HG03280 (cell line): ENCODE results near the gene DCTN2.
"Not testable (repeated sequence)": the region's sequence is repeated elsewhere in the genome, so short reads cannot be mapped to it uniquely, and the experiment has no call there.

Experiments used
- ATAC-seq: cut with Tn5 transposase; IDR thresholded peaks from one replicate; pipeline ENCODE4 v1.9.1; 2021; ENCODE audit warnings: mild to moderate bottlenecking, moderate library complexity; ENCODE audit not compliant: unreplicated experiment

DCTN2 gene

DNA sequence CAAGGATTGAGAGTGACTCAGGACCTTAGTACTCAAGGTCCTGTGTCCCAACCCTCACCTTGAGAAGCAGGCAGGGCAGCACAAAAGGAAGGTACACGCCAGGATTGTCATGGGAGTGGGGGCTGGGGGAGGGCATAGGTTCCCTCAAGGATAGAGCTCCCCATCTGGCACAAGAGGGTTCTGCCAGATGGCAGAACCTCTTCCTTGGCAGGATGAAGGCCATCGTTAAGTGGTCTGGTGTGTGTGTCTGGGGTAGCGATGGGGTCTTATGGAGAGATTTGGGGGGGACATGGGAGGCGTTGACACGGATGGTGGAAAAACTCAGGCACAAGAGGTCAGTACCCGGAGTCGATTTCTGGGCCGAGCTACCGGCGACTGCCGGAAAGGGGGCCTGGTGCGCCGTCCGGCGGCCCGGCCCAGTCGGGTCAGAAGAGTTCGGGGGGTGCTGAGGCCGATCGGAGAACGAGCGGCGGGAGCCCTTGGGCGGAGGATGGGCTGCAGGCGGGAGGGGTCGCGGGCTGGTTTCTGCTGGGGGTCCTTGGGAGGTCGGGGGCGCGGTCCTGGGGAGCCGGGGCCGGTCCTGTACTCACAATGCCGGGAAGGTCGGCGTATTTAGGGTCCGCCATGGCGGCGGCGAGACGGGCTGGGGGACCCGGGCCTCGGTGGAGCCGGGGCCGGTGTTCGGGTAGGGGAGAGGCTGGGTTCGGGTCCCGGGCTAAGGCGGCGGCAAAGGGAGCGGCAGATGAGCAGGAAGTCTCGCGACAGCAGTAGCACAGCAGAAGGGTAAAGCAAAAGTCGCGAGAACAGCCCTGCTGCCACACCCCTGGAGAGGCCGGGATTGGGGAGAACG lies at the start of gene DCTN2:
DCTN2 (minus strand) TSS at position 755 of the 850 bp plus-strand sequence; CDS start at position 626, 129 bp downstream.
- peak; percentile 98 for ATAC-seq

GRCh38 chr12:57593187-57593586 lies 46.2 kb upstream of the DCTN2 start:
- no peak for ATAC-seq

- ATAC-seq, result no peak
These were observed 45.7 kb upstream of the DCTN2 start for GRCh38 chr12:57592551-57593165.

DNA sequence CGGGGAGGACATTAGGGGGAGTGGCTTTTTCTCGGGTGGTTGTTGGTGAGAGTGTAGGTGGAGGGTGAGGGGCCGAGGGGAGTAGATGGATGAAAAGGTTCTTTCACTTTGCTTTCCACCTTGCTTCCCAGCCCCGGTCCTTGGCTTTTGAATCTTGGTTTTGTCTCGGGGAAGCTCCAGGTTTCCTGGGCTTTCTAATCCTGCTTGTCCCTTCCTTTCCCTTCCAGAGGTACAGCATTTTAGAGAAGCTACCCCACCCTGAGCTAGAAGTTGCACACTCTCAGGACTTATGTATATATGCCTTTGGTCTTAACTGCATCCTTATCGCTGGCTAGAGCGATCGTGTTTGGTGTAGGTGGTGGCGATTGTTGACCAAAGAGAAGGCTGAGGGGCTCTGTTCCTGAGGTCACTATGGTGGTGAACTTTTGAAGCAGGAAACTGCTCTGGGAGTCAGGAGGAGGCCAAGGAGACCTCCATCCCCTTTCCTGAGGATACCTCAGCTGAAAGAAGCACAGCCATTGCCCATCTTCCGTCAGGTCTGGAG lies 44.9 kb upstream of the DCTN2 start:
- no peak for ATAC-seq

DNA sequence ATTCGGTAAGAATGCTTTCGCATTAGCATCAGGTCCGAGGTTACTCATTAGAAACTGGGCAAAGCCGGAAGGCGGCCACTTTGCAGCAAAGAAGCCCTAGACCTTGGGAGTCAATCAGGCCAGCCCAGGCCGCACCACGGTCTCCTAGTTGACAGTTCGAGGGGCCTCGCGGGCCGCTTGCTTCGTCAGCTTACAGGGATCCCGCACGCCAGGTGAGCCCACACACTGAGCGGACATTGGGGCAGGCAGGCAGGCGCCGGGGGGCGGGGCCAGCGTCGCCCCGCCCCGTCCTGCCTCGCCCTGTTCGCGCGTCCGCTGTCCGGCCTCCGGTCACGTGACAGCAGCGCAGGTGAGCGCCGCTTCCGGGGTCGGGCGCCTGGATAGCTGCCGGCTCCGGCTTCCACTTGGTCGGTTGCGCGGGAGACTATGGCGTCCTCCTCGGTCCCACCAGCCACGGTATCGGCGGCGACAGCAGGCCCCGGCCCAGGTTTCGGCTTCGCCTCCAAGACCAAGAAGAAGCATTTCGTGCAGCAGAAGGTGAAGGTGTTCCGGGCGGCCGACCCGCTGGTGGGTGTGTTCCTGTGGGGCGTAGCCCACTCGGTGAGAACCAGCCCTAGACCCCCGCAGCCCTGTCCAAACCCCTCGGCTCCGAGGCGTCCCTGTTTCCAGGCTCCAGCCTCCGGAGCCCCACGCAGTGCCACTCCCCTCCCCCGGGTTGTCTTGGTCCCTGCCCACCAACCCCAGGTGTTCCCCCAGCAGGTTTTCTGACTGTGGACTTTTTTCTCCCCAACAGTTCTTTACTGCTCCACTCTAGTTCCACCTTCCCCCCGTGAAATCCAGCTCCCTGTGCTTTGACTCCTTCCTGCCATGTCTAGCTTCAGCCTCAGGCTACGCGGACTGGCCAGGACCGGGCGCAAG lies 44.1 kb upstream of the DCTN2 start, which contains the start of gene PIP4K2C:
PIP4K2C (plus strand) TSS at position 329 of the 918 bp plus-strand sequence; CDS start at position 427, 98 bp downstream.
- ATAC-seq, result peak; percentile 93

GRCh38 chr12:57590479-57590863 lies 43.5 kb upstream of the DCTN2 start:
- peak; percentile 3 for ATAC-seq

DNA sequence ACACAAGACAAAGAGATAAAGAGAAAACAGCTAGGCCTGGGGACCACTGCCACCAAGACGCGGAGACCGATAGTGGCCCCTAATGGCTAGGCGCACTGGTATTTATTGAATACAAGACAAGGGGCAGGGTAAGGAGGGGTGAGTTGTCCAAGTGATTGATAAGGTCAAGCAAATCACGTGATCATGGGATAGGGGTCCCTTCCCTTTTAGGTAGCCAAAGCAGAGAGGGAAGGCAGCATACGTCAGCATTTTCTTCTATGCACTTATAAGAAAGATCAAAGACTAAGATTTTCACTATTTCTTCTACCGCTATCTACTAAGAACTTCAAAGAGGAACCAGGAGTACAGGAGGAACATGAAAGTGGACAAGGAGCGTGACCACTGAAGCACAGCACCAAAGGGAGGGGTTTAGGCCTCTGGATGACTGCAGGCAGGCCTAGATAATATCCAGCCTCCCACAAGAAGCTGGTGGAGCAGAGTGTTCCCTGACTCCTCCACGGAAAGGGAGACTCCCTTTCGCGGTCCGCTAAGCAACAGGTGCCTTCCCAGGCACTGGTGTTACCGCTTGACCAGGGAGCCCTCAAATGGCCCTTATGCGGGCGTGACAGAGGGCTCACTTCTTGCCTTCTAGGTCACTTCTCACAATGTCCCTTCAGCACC lies 42.1 kb upstream of the DCTN2 start:
- not testable (repeated sequence) for ATAC-seq

GRCh38 chr12:57586832-57587429 lies 39.9 kb upstream of the DCTN2 start:
- no peak for ATAC-seq

GRCh38 chr12:57586128-57586527 lies 39.1 kb upstream of the DCTN2 start:
- no peak for ATAC-seq

DNA sequence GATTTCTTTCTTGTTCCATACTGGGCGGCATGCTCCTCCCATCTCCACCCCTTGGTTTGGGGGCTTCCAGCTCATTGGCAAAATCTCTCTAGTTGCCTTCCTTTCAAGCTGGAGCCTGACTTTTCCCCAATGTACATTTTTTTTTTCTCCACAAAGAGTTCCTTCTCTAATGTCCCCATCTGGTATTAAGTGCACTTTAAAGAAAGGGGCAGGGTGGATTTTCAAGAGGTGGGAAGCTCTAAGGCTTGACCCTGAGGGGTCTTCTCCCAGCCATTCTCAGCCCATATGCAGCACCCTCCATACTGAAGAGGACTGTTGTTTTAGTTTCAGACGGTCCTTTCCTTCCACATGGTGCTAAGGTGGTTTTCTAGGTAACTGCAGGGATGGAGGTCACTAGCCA lies 38.2 kb upstream of the DCTN2 start:
- no peak for ATAC-seq

GRCh38 chr12:57584690-57585089 lies 37.7 kb upstream of the DCTN2 start:
- ATAC-seq, result no peak

DNA sequence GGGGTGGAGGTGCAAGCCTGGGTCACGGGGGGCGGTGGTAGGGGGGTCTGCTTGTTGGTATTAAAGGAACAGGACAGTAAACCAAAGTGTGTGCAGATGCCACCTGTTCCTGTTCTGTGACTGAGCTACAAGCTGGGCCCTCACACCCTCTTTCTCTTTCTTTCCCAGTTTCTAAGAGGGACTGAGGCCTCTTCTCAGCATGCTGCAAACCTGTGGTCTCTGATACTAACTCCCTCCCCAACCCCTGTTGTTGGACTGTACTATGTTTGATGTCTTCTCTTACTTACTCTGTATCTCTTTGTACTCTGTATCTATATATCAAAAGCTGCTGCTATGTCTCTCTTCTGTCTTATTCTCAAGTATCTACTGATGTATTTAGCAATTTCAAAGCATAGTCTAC lies 37.1 kb upstream of the DCTN2 start:
- ATAC-seq, result no peak

DNA sequence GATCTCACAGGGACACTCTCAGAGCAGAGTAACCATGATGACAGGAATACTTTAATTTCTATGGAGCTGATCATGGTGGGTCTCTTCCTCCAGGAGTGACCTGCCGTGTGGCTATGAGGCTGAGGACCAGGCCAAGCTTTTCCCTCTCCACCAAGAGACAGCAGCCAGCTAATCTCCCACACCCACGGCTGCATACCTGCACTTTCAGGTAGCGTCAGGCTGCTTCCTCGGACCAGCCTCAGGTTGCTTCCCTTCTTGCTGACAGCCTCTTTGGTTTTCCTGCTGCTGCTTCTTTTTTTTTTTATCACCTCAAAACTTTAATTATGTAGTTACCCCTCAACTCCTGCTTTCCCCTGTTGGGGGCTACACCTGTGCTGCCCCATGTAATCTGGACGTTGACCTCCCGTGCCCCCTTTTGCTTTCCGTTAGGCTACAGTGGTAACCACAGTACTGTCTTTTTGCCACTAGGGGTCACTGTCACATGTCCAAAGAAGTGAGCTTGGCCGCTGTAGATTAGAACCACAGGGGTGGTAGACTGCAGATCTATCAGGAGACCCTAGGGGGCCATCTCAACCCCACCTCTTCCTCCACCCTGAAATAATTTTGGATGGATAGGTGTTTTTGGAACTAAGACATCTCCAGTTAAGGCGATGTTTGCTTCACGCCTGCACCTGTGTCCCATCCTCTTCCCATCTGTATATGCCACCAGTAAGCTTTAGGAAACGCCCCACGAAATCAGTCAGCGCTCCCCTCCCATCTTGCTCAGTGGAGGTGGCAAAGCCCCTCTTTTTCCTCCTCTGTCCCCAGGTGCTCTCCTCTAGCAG lies 36.2 kb upstream of the DCTN2 start:
- ATAC-seq, result peak; percentile 94

GRCh38 chr12:57582440-57582839 lies 35.4 kb upstream of the DCTN2 start:
- no peak for ATAC-seq

DNA sequence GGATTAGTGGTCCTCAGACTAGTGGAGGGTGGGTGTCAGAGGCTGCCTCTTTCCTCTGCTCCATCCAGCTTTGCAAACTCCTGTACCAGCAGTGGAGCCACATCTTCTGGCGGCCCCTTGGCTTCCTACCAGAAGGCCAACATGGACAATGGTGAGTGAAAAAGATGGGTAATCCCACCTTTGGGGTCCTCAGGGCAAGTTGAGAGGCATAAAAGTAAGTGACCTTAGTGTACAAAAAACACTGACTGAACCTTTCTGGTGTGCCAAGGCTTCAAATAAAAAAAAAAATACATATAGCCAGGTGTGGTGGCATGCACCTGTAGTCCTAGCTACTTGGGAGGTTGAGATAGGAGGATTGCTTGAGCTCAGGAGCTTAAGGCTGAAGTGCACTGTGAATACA lies 34.8 kb upstream of the DCTN2 start:
- no peak for ATAC-seq

GRCh38 chr12:57580466-57580795 lies 33.4 kb upstream of the DCTN2 start:
- ATAC-seq, result no peak

DNA sequence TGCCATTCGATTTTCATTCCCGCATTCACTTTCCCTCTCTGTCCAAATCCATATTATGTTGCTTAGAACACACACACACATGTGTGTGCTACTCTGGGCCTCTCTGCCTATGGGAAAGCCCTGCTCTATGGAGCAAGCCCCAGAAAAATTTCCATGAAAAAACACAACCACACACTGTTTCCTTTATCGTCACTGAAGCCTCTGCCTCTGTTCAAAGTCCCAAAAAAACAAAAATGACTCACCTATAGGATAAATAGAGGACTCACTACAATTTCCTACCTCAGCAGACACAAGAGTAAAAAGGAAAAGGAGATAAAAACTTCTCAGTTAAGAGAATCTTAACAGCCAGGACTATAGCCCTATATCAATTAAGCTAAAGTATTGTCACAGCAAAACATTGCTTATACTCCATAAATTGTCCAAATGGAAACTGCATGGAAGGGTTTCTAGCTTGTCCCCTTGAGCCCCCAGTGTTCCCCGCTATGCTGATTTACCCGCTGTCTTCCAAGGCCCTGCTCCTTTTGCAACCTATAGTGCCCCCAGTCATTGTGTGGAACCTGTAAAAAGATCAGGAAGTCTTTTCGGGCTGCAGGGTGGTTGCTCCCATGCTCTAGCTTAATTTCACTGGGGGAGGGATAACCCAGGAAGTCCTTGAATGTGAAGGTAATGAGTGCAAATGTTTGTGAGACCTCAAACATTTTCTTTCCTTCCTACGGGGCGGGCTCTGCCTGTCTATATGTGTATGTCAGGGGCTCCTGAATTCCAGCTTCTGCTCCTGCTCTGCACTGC lies 32.9 kb upstream of the DCTN2 start:
- ATAC-seq, result no peak

DNA sequence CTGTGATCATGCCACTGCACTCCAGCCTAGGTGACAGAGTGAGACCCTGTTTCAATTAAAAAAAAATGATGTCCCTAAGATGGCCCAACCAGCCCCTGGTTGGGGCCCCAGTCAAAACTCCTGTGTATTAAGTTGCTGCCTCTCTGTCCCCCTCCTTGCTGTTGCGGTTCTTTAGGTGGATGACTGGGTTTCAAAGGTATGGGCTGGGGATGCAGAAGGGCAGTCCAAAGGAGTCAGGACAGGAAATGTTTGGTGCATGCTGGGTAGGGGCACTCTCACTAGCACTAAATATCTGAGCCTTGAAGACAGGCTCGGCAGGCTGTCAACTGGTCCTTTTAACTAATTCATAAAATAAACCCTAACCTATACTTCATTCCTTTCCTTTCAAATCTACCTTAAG lies 32.0 kb upstream of the DCTN2 start:
- ATAC-seq, result no peak
